Neural cell (in vitro differentiated cells): ENCODE data around the gene DENND2A. TPM values are rescaled to one million over a fixed set of nuclear protein-coding genes. Genes with fewer than 3 reads are reported as not detected.

Experiments used
- H2AFZ ChIP-seq: fragments of 200-600, 300-800 bp; sonication (generic), shearing (Covaris generic); 2 replicates; pipeline ENCODE4 v1.6.0; 2014; ENCODE audit warnings: low read depth, mild to moderate bottlenecking, antibody characterized with exemption, low read length, moderate library complexity
- H3F3A ChIP-seq: fragments of 200-600 bp; shearing (Covaris generic); 2 replicates; pipeline ENCODE4 v1.6.1; 2016; ENCODE audit warnings: mild to moderate bottlenecking, moderate library complexity, mixed read lengths, antibody characterized with exemption, low read length; ENCODE audit not compliant: insufficient read depth, poor library complexity, severe bottlenecking
- H3K27ac ChIP-seq: fragments of 200-600, 300-800 bp; sonication (generic), shearing (Covaris generic); 2 replicates; pipeline ENCODE4 v1.5.1; 2014; ENCODE audit warnings: mild to moderate bottlenecking, low read length, moderate library complexity
- H3K27me3 ChIP-seq: fragments of 300-800, 200-600 bp; sonication (generic), shearing (Covaris generic); 2 replicates; pipeline ENCODE4 v1.6.0; 2014; ENCODE audit warnings: mild to moderate bottlenecking, low read depth, low read length, moderate library complexity; ENCODE audit not compliant: insufficient read depth
- H3K36me3 ChIP-seq: fragments of 300-800, 200-600 bp; sonication (generic), shearing (Covaris generic); 2 replicates; pipeline ENCODE4 v1.5.1; 2014; ENCODE audit warnings: mild to moderate bottlenecking, antibody characterized with exemption, low read length, moderate library complexity; ENCODE audit not compliant: insufficient read depth
- H3K4me2 ChIP-seq: fragments of 300-800, 200-600 bp; sonication (generic), shearing (Covaris generic); 2 replicates; pipeline ENCODE4 v1.6.0; 2014; ENCODE audit warnings: mild to moderate bottlenecking, low read length
- H3K4me3 ChIP-seq: fragments of 300-800, 200-600 bp; sonication (generic), shearing (Covaris generic); 2 replicates; pipeline ENCODE4 v1.5.1; 2014; ENCODE audit warnings: mild to moderate bottlenecking, low read length, moderate library complexity
- H3K79me2 ChIP-seq: fragments of 200-600 bp; shearing (Covaris generic); replicated peaks from 2 replicates; pipeline ENCODE4 v1.6.0; 2014; ENCODE audit warnings: mild to moderate bottlenecking, low read length, moderate library complexity; ENCODE audit not compliant: insufficient read depth
- H3K9ac ChIP-seq: fragments of 300-800, 200-600 bp; sonication (generic), shearing (Covaris generic); 2 replicates; pipeline ENCODE4 v1.6.1; 2016; ENCODE audit warnings: mild to moderate bottlenecking, low read length, mixed read lengths
- H3K9me2 ChIP-seq: fragments of 200-600 bp; shearing (Covaris generic); 2 replicates; pipeline ENCODE4 v1.6.1; 2016; ENCODE audit warnings: mild to moderate bottlenecking, low read length, mixed read lengths; ENCODE audit not compliant: insufficient read depth
- H3K9me3 ChIP-seq: fragments of 200-600, 300-800 bp; sonication (generic), shearing (Covaris generic); 2 replicates; pipeline ENCODE4 v1.6.1; 2016; ENCODE audit warnings: mild to moderate bottlenecking, mixed run types, low read length, moderate library complexity, mixed read lengths
- H4K20me1 ChIP-seq: fragments of 200-600 bp; shearing (Covaris generic); 2 replicates; pipeline ENCODE4 v1.6.1; 2016; ENCODE audit warnings: mild to moderate bottlenecking, mixed run types; ENCODE audit not compliant: insufficient read depth
- CTCF ChIP-seq: fragments of 450-650 bp; IDR thresholded peaks from 2 replicates; pipeline ENCODE4 v1.5.1; 2014; ENCODE audit warnings: antibody characterized with exemption, mild to moderate bottlenecking, moderate library complexity; ENCODE audit not compliant: poor library complexity, severe bottlenecking
- EP300 ChIP-seq: fragments of 450-650 bp; conservative IDR thresholded peaks from 2 replicates; pipeline ENCODE4 v1.6.1; 2014; ENCODE audit warnings: antibody characterized with exemption, mild to moderate bottlenecking, moderate library complexity; ENCODE audit not compliant: poor library complexity, severe bottlenecking
- EZH2 ChIP-seq: fragments of 200-600, 300-800 bp; shearing (Covaris generic), sonication (generic); IDR thresholded peaks from 2 replicates; pipeline ENCODE4 v1.6.1; 2014; ENCODE audit warnings: antibody characterized with exemption, low read length, borderline replicate concordance, mild to moderate bottlenecking; ENCODE audit not compliant: insufficient read depth, poor library complexity, severe bottlenecking
- MXI1 ChIP-seq: fragments of 450-650 bp; conservative IDR thresholded peaks from 2 replicates; pipeline ENCODE4 v1.6.1; 2014; ENCODE audit warnings: antibody characterized with exemption, mild to moderate bottlenecking; ENCODE audit not compliant: poor library complexity, severe bottlenecking
- POLR2AphosphoS5 ChIP-seq: IDR thresholded peaks from 2 replicates; pipeline ENCODE4 v1.6.1; 2012
- RAD21 ChIP-seq: fragments of 450-650 bp; conservative IDR thresholded peaks from 2 replicates; pipeline ENCODE4 v1.6.1; 2014; ENCODE audit warnings: antibody characterized with exemption, mild to moderate bottlenecking, moderate library complexity
- REST ChIP-seq: IDR thresholded peaks from 2 replicates; pipeline ENCODE4 v1.6.1; 2012; ENCODE audit warnings: borderline replicate concordance
- SMC3 ChIP-seq: fragments of 450-650 bp; conservative IDR thresholded peaks from 2 replicates; pipeline ENCODE4 v1.6.1; 2014; ENCODE audit warnings: antibody characterized with exemption, mild to moderate bottlenecking, moderate library complexity; ENCODE audit not compliant: poor library complexity
- TAF1 ChIP-seq: IDR thresholded peaks from 2 replicates; pipeline ENCODE4 v1.6.1; 2012; ENCODE audit warnings: low read depth
- polyA plus RNA-seq: library from polyadenylated mRNA; depleted of rRNA; stranded (reverse); fragments of >200 nt; gene quantifications from 2 replicates; pipeline ENCODE4 v1.2.3, GENCODE V29; 2014

Gene DENND2A
- polyA plus RNA-seq, 1 donor from 2014 or later = 21.7 TPM

- H3K27me3 ChIP-seq = no peaks in the 10 kb centered on the region
- H3F3A ChIP-seq = no peaks in the 10 kb centered on the region
- TF ChIP-seq CTCF (no peak), RAD21 (no peak), TAF1 (no peak), EP300 (no peak), POLR2AphosphoS5 (no peak), EZH2 (no peak), MXI1 (no peak), REST (no peak), SMC3 (no peak)
- H3K4me2 ChIP-seq = no peak overlapping the region
- H3K79me2 ChIP-seq = no peaks in the 10 kb centered on the region
- H3K9me3 ChIP-seq = no peaks in the 10 kb centered on the region
- H3K4me3 ChIP-seq = no peak overlapping the region
- H3K9ac ChIP-seq = no peak overlapping the region
- H2AFZ ChIP-seq = no peak overlapping the region
- no peak overlapping the region for H3K27ac ChIP-seq
- H3K36me3 ChIP-seq = no peaks in the 10 kb centered on the region
- H3K9me2 ChIP-seq = no peaks in the 10 kb centered on the region
- H4K20me1 ChIP-seq = no peaks in the 10 kb centered on the region
These were observed 35.3 kb downstream of the DENND2A start for GRCh38 chr7:140605337-140605736.

DNA sequence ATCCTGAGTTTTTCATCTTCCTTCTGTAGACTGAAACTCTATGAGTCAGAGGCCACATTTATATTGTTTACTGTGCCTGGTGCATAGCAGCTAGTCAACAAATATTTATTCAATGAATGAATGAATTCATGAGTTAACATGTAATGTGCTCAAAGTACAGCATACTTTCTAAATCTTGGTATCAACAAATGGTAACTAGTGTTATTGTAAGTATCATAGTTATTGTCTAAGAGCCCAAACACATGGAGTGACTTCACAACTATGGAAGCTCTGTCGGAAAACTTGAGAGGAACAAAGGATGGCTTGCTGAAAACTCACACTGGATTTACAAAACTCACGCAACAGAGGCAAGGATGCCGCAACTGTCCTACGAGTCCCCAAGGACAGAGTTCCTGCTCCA is 35.9 kb downstream of the DENND2A start:
- H3K9ac ChIP-seq = no peak overlapping the region
- no peaks in the 10 kb centered on the region for H3K36me3 ChIP-seq
- H3K4me3 ChIP-seq = no peak overlapping the region
- H3K9me3 ChIP-seq = no peaks in the 10 kb centered on the region
- no peaks in the 10 kb centered on the region for H3K79me2 ChIP-seq
- no peak overlapping the region for H3K4me2 ChIP-seq
- H3K9me2 ChIP-seq = no peaks in the 10 kb centered on the region
- H4K20me1 ChIP-seq = no peaks in the 10 kb centered on the region
- H2AFZ ChIP-seq = no peak overlapping the region
- H3K27me3 ChIP-seq = no peaks in the 10 kb centered on the region
- no peak overlapping the region for H3K27ac ChIP-seq
- TF ChIP-seq POLR2AphosphoS5 (no peak), TAF1 (no peak), REST (no peak), RAD21 (no peak), SMC3 (no peak), EZH2 (no peak), MXI1 (no peak), CTCF (no peak), EP300 (no peak)
- no peaks in the 10 kb centered on the region for H3F3A ChIP-seq
